HG02870 (cell line): ENCODE measurements around the gene BRD9.
"Not testable (repeated sequence)": the region's sequence is repeated elsewhere in the genome, so short reads cannot be mapped to it uniquely, and the experiment has no call there.

Source experiments
- ATAC-seq: cut with Tn5 transposase; IDR thresholded peaks from one replicate; pipeline ENCODE4 v1.9.1; 2021; ENCODE audit warnings: mild to moderate bottlenecking, moderate library complexity; ENCODE audit not compliant: unreplicated experiment

Gene BRD9

DNA sequence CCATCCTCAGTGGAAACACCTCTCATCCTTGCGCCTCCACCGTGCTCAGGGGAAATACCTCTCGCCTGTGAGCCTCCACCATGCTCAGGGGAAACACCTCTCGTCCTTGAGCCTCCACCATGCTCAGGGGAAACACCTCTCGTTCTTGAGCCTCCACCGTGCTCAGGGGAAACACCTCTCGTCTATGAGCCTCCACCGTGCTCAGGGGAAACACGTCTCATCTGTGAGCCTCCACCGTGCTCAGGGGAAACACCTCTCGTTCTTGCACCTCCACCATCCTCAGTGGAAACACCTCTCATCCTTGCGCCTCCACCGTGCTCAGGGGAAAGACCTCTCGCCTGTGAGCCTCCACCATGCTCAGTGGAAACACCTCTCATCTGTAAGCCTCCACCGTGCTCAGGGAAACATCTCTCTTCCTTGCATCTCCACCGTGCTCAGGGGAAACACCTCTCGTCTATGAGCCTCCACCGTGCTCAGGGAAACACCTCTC is 46.0 kb downstream of the BRD9 start:
- ATAC-seq, result not testable (repeated sequence)

- ATAC-seq, result not testable (repeated sequence)
Observed at GRCh38 chr5:845676-846601, 46.7 kb downstream of the BRD9 start.

- not testable (repeated sequence) for ATAC-seq
Observed at GRCh38 chr5:845031-845675, 47.4 kb downstream of the BRD9 start.

DNA sequence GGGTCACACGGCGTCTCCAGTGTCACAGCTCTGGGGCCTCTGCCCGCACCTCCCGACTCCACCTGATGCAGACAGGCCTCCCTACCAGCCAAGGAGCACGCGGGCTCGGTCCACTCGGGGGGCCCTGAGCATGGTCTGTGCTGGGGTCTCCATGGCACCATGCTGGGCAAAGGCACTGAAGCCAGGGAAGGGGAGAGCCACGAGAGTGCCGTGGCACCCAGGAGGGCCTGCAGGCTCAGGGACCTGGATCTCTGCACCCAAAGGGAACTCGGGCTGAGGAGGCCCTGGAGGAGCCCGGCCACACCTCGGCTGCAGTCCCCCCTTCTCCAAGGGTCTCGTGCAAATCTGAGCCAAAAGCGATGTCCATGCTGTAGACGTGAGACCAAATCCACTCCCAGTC is 48.2 kb downstream of the BRD9 start:
- ATAC-seq, result not testable (repeated sequence)

GRCh38 chr5:843926-844325 is 48.7 kb downstream of the BRD9 start:
- ATAC-seq, result not testable (repeated sequence)

DNA sequence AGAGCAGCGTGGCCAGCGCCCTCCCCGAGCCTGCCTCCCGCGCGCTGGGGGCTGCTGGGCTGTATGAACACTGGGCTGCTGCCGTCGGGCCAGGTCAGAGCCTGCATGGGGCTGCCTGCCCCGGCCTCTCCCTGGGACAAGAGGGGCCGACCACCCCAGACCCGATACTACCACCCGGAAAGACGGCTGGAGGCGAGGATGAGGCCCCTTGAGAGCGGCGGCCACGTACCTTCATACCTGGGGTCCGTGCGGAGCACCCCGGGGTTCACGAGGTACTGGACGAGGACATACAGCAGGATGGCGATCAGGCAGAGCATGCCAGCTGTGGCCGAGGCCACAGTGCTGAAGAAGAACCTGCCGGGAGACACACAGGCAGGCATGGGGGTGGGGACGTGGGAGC is 49.2 kb downstream of the BRD9 start:
- not testable (repeated sequence) for ATAC-seq

DNA sequence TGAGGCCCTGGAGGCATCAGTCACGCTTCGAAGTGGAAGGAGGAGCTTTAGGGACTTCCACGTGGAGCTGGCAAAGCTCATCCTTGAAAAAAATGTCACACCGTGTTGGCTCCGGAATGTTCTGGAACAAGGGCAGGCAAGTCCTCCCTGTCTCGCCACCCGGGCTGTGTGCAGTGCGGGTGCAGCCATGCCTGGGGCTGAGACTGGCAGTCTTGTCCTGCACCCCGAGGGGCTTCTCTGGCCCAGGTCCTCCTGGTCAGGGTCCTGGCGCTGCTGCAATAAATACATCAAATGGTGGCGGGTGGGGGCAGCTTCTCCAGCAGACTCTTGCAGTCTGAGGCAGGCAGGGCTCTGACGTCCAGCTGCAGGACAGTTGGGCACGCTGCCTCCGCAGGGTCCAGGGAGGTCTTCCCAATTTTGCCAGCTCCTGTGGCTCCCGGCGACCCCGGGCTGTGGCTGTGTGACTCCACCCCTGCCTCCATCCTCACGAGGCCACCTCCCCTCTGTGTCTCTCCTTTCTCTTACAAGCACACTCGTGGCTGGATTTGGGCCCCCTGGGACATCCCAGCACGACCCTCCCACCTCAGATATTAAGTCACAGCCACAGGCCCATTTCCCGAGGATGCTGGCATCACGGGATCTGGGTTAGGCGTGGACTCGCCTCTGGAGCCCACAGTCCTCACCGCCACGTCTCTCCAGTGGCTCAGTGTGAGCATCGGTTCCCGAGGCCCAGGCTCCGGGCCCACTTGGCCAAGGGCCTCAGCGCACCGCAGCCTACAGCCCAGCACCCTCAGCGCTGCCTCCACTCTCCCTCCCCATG is 50.0 kb downstream of the BRD9 start:
- not testable (repeated sequence) for ATAC-seq

DNA sequence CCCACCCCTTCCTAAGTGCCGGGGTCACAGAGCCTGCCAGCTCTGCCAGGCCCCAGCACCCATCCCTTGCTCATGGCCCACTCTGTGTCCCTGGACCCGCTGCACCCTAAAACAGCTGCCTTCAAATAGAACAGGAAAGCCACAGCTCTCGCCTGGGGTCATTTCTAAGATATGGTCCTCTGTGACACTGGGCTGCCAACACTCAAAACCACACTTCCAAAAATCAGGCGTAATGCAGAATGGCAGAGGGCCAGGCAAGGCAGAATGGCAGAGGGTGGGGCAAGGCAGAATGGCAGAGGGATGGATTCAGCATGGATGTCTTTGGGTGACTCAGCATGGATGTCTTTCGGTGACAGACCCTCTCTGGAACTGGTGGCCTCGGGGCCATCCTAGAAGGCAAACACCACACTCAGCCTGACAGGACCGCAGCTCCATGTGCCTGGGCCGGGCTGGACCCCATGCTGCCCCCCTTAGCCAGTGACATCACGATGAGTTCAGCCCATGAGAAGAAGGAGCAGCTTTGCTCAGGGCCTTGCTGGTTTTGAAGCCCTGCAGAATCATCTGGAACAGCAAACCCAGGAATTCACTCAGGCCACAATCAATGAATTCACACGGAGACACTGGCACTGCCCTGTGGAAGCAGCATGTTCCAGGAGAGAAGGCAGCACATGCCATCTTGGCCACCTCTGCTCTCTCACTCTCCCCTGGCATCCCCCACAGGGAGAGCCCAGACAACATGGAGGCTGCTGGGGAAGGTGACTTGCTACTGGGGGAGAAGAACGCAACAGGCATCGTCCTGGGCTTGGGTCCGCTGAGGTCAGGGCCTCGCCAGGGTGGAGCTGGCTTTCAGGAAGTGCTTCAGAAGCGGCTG is 50.8 kb downstream of the BRD9 start:
- not testable (repeated sequence) for ATAC-seq

DNA sequence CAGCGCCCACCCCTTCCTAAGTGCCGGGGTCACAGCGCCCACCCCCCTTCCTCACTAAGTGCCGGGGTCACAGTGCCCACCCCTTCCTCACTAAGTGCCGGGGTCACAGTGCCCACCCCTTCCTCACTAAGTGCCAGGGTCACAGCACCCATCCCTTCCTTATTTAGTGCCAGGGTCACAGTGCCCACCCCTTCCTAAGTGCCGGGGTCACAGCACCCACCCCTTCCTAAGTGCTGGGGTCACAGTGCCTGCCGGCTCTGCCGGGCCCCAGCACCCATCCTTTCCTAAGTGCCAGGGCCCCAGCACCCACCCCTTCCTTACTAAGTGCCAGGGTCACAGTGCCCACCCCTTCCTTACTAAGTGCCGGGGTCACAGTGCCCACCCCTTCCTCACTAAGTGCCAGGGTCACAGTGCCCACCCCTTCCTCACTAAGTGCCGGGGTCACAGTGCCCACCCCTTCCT is 51.6 kb downstream of the BRD9 start:
- ATAC-seq, result not testable (repeated sequence)

- ATAC-seq, result not testable (repeated sequence)
Observed at GRCh38 chr5:840118-840973, 52.3 kb downstream of the BRD9 start.

DNA sequence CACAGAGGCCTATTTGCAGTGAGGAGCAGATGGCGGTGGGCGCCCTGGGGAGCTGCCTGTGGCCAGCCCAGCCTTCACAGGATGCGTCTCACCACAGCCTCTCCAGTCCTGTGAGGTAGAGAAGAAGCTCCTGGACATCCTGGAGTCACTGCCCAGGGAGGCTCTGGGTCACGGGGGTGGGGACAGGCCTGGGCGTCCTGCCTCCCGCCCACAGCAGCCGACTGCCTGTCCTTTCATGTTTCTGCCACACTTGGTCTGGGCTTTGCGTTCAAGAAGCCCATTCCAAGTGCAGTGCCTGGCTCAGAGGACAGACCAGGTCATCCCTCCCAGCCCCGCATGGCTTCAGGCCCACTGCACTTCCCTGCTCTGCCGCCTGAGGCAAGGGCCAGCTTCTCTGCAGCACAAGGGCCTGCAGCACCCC is 54.2 kb downstream of the BRD9 start:
- ATAC-seq, result not testable (repeated sequence)

- ATAC-seq, result not testable (repeated sequence)
Observed at GRCh38 chr5:837621-838121, 54.9 kb downstream of the BRD9 start.

DNA sequence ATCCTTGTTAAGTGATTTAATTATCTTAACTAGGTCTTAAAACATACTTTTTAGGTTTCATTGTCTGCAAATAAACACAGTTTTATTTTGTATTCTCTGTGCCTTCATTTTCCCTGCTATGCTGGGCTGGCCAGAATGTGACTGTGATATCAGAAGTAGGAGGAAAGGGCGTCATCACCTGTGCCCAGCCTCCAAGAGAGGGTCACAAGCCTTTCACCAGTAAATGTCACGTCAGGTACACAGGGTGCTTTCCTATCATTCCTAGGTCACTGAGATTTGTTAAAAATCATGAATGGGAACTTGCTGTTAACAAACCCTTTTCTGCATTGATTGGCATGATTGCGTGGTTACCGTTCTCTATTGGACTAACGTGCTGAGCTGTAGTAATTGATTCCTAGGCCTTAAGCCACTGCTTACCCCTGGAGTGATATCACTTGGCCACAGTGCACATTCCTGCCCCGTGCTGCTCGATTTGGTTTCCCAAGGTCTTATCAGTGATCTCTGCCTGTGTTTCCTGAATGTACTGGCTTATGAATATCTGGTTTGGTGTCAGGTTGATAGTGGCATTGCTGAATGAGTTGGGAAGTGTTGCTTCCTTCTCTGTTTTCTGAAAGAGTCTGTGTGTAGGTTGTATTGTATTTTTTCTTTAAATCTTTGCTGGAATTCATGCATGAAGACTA is 56.5 kb downstream of the BRD9 start:
- not testable (repeated sequence) for ATAC-seq

- not testable (repeated sequence) for ATAC-seq
Observed at GRCh38 chr5:834013-834412, 58.6 kb downstream of the BRD9 start.

- not testable (repeated sequence) for ATAC-seq
Observed at GRCh38 chr5:828194-828593, 64.4 kb downstream of the BRD9 start.

- ATAC-seq, result not testable (repeated sequence)
Observed at GRCh38 chr5:825544-825943, 67.1 kb downstream of the BRD9 start.

DNA sequence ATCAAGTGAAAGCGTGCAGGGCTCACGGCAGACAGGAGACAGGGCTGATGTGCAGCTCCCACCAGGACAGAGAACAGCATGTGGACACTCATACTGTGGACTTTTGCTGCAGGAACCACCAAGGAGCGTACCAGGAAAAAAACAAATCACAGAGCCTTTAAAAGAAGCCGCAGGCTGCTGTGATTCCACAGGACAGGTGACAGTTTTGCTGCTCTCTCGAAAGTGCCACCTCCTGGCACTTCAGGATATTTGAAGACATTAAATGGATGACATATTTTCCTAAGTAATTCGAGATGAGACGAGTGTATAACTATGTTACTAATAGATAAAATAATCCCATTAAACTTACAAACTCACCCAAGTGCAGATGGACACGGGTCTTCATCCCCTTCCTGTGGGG is 71.1 kb downstream of the BRD9 start:
- no peak for ATAC-seq

DNA sequence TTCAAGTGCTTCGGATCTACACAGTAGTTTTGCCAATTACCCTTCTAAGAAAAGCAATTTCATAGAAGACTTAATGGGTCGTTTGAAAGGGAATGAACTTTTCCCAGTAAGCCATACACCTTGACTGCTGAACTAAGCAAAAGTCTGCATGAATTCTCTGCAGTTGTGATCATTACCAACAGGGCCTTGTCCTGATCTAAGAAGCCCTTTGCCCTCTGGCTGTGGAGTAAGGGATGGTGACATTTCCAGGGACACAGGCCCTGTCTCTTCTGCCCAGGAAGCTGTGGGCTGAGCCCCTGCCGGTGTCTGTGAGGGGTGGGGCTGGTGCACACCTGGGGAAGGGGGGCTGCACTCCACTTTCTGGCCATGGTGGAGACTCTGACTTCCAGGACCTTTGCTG is 72.4 kb downstream of the BRD9 start:
- ATAC-seq, result no peak
